ENCODE data around the gene PNPLA8. TPM values are rescaled to one million over a fixed set of nuclear protein-coding genes. Genes with fewer than 3 reads are reported as not detected.
"Not testable (repeated sequence)": the region's sequence is repeated elsewhere in the genome, so short reads cannot be mapped to it uniquely, and the experiment has no call there.

PNPLA8 gene
- total RNA-seq, 1 donor from 2014 or later: 12.1 TPM

DNA sequence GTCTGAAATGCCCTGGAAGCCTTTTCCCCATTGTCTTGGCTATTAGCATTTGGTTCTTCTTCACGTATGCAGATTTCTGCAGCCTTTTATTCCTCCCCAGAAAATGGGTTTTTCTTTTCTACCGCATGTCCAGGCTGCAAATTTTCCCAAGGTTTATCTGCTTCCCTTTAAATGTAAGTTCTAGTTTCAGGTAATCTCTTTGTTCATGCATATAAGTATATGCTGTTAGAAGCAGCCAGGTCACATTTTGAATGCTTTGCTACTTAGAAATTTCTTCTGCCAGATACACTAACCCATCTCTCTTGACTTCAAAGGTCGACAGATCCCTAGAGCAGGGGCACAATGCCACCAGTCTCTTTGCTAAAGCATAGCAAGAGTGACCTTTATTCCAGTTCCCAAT is 31.3 kb upstream of the PNPLA8 start:
- DNase-seq (ENCODE audit: low read depth, low spot score): no peak
- H3K4me3 Mint-ChIP-seq: no peak overlapping the region
- peaks cover 10% of the 10 kb centered on the region for H3K9me3 Mint-ChIP-seq
- H3K27ac Mint-ChIP-seq (ENCODE audit: unreplicated experiment): no peak overlapping the region
- no peaks in the 10 kb centered on the region for H3K4me1 Mint-ChIP-seq
- no peaks in the 10 kb centered on the region for H3K27me3 Mint-ChIP-seq (ENCODE audit: low read depth)
- TF ChIP-seq, protein P1, sequence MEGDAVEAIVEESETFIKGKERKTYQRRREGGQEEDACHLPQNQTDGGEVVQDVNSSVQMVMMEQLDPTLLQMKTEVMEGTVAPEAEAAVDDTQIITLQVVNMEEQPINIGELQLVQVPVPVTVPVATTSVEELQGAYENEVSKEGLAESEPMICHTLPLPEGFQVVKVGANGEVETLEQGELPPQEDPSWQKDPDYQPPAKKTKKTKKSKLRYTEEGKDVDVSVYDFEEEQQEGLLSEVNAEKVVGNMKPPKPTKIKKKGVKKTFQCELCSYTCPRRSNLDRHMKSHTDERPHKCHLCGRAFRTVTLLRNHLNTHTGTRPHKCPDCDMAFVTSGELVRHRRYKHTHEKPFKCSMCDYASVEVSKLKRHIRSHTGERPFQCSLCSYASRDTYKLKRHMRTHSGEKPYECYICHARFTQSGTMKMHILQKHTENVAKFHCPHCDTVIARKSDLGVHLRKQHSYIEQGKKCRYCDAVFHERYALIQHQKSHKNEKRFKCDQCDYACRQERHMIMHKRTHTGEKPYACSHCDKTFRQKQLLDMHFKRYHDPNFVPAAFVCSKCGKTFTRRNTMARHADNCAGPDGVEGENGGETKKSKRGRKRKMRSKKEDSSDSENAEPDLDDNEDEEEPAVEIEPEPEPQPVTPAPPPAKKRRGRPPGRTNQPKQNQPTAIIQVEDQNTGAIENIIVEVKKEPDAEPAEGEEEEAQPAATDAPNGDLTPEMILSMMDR (conservative IDR thresholded peaks at IDR 0.05): no peak
- H3K36me3 Mint-ChIP-seq (ENCODE audit: low read depth): peaks cover 45% of the 10 kb centered on the region

- not testable (repeated sequence) for H3K4me3 Mint-ChIP-seq; DNase-seq (ENCODE audit: low read depth, low spot score); H3K4me1 Mint-ChIP-seq; H3K27me3 Mint-ChIP-seq (ENCODE audit: low read depth); H3K27ac Mint-ChIP-seq (ENCODE audit: unreplicated experiment)
- H3K9me3 Mint-ChIP-seq: peaks cover 10% of the 10 kb centered on the region
- H3K36me3 Mint-ChIP-seq (ENCODE audit: low read depth): peaks cover 48% of the 10 kb centered on the region
Observed at GRCh38 chr7:108556665-108557064, 30.7 kb upstream of the PNPLA8 start.

DNA sequence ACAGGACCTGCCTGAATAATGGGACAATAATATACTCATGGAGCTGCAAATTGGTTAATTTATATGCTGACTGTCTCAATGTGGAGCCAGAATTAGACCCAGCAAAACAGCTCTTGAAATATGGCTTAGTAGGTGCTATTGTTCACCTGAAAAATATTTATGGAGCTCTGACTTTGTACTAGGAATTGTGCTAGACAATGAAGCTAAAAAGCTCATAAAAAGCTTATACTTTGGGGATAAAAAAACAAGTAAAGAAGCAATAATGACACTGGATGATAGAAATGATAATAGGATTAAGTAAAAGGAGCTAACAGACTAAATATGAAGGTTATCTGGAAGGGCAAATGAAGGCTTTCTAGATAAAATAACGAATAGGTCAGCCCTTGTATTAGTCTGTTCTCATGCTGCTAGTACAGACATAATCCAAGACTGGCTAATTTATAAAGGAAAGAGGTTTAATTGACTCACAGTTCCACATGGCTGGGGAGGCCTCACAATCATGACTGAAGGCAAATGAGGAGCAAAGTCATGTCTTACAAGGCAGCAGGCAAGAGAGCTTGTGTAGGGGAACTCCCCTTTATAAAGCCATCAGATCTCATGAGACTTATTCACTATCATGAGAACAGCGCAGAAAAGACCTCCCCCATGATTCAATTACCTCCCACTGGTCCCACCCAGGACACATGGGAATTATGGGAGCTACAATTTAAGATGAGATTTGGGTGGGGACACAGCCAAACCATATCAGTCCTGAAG is 22.4 kb upstream of the PNPLA8 start:
- not testable (repeated sequence) for DNase-seq (ENCODE audit: low read depth, low spot score); H3K27ac Mint-ChIP-seq (ENCODE audit: unreplicated experiment); H3K9me3 Mint-ChIP-seq; H3K4me1 Mint-ChIP-seq; H3K4me3 Mint-ChIP-seq; H3K27me3 Mint-ChIP-seq (ENCODE audit: low read depth); H3K36me3 Mint-ChIP-seq (ENCODE audit: low read depth)

GRCh38 chr7:108541478-108541877 is 15.5 kb upstream of the PNPLA8 start:
- Mint-ChIP-seq H3K4me3 (no peak overlapping the region), H3K4me1 (no peaks in the 10 kb centered on the region), H3K27me3 (ENCODE audit: low read depth) (no peaks in the 10 kb centered on the region), H3K9me3 (peaks cover 2% of the 10 kb centered on the region), H3K36me3 (ENCODE audit: low read depth) (peaks cover 4% of the 10 kb centered on the region), H3K27ac (ENCODE audit: unreplicated experiment) (no peak overlapping the region)
- DNase-seq (ENCODE audit: low read depth, low spot score): no peak
- TF ChIP-seq, protein P1 (conservative IDR thresholded peaks at IDR 0.05): no peak

DNA sequence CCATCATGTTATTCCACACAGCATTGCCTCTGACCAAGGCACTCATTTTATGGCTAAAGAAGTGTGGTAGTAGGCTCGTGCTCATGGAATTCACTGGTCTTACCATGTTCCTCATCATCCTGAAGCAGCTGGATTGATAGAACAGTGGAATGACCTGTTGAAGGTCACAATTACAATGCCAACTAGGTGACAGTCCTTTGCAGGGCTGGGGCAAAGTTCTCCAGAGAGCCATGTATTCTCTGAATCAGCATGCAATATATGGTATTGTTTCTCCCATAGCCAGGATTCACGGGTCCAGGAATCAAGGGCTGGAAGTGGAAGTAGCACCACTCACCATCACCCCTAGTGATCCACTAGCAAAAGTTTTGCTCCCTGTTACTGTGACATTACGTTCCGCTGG is 12.8 kb upstream of the PNPLA8 start:
- not testable (repeated sequence) for H3K4me3 Mint-ChIP-seq; H3K9me3 Mint-ChIP-seq; H3K27me3 Mint-ChIP-seq (ENCODE audit: low read depth); H3K27ac Mint-ChIP-seq (ENCODE audit: unreplicated experiment); H3K36me3 Mint-ChIP-seq (ENCODE audit: low read depth); H3K4me1 Mint-ChIP-seq; DNase-seq (ENCODE audit: low read depth, low spot score)

GRCh38 chr7:108538236-108538635 is 12.3 kb upstream of the PNPLA8 start:
- not testable (repeated sequence) for H3K36me3 Mint-ChIP-seq (ENCODE audit: low read depth); H3K4me3 Mint-ChIP-seq; H3K27ac Mint-ChIP-seq (ENCODE audit: unreplicated experiment); H3K4me1 Mint-ChIP-seq; DNase-seq (ENCODE audit: low read depth, low spot score); H3K27me3 Mint-ChIP-seq (ENCODE audit: low read depth); H3K9me3 Mint-ChIP-seq

DNA sequence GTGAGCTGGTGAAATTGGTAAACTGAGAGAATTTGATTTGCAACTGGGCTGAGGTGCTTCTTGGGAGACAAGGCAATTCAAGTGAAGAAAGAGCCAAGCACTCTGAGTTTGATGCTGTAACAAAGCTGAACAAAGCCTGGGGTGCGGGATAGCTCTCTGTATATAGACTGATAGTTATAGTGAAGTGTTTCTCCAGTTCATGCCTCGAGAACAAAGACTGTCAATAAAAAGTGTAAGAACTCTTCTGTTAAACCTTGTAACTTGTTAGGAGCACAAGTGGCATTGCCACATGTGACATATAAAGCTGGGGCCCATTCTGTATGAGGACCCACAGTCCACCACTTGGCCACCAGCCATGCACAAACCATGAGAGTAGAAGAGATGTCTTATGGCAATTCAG is 11.3 kb upstream of the PNPLA8 start:
- Mint-ChIP-seq H3K9me3 (peaks cover 2% of the 10 kb centered on the region), H3K4me1 (no peaks in the 10 kb centered on the region), H3K36me3 (ENCODE audit: low read depth) (peaks cover 4% of the 10 kb centered on the region), H3K27me3 (ENCODE audit: low read depth) (no peaks in the 10 kb centered on the region), H3K27ac (ENCODE audit: unreplicated experiment) (no peak overlapping the region), H3K4me3 (no peak overlapping the region)
- no peak for DNase-seq (ENCODE audit: low read depth, low spot score)
- TF ChIP-seq, protein P1 (conservative IDR thresholded peaks at IDR 0.05): no peak
